WTC11 (cell line): ENCODE data around the gene CEP78. TPM values are rescaled to one million over a fixed set of nuclear protein-coding genes. Genes with fewer than 3 reads are reported as not detected.

Source experiments
- AFF4 ChIP-seq: sonication (generic); formaldehyde crosslinking; IDR thresholded peaks from 2 replicates; pipeline ENCODE4 v1.8.1; 2023; ENCODE audit warnings: mild to moderate bottlenecking, missing genetic modification reagents, borderline replicate concordance
- CREM ChIP-seq: sonication (generic); formaldehyde crosslinking; IDR thresholded peaks from 2 replicates; pipeline ENCODE4 v1.8.1; 2022; ENCODE audit warnings: mild to moderate bottlenecking, missing genetic modification reagents, moderate library complexity
- ELF4 ChIP-seq: sonication (generic); formaldehyde crosslinking; IDR thresholded peaks from 2 replicates; pipeline ENCODE4 v1.8.1; 2022; ENCODE audit warnings: low read depth, mild to moderate bottlenecking, moderate library complexity, missing genetic modification reagents
- GRHL2 ChIP-seq: fragments of 250-450 bp; sonication (Bioruptor Pico); IDR thresholded peaks from 2 replicates; pipeline ENCODE4 v1.8.0; 2022; ENCODE audit warnings: mild to moderate bottlenecking, moderate library complexity; ENCODE audit not compliant: insufficient replicate concordance, severe bottlenecking
- GTF2I ChIP-seq: fragments of 250-450 bp; sonication (Bioruptor Pico); conservative IDR thresholded peaks from 2 replicates; pipeline ENCODE4 v1.4.0; 2021; ENCODE audit warnings: mild to moderate bottlenecking
- JAZF1 ChIP-seq: fragments of 250-450 bp; sonication (Bioruptor Pico); IDR thresholded peaks from 2 replicates; pipeline ENCODE4 v1.9.0; 2021; ENCODE audit warnings: moderate library complexity, mild to moderate bottlenecking, inconsistent platforms
- KAT7 ChIP-seq: sonication (generic); formaldehyde crosslinking; IDR thresholded peaks from 2 replicates; pipeline ENCODE4 v1.8.1; 2023; ENCODE audit warnings: missing genetic modification reagents, mild to moderate bottlenecking, borderline replicate concordance
- NFATC4 ChIP-seq: fragments of 250-450 bp; sonication (Bioruptor Pico); IDR thresholded peaks from 2 replicates; pipeline ENCODE4 v1.9.0; 2021; ENCODE audit warnings: mild to moderate bottlenecking
- NFYB ChIP-seq: sonication (generic); formaldehyde crosslinking; conservative IDR thresholded peaks from 2 replicates; pipeline ENCODE4 v1.8.0; 2022; ENCODE audit warnings: low read depth, missing genetic modification reagents
- NR2C2 ChIP-seq: sonication (generic); formaldehyde crosslinking; IDR thresholded peaks from 2 replicates; pipeline ENCODE4 v1.8.0; 2022; ENCODE audit warnings: mild to moderate bottlenecking, missing genetic modification reagents
- NR3C1 ChIP-seq: sonication (generic); formaldehyde crosslinking; conservative IDR thresholded peaks from 2 replicates; pipeline ENCODE4 v1.8.1; 2023; ENCODE audit warnings: low read depth, mild to moderate bottlenecking, missing genetic modification reagents
- PRDM15 ChIP-seq: sonication (generic); formaldehyde crosslinking; IDR thresholded peaks from 2 replicates; pipeline ENCODE4 v1.8.0; 2022; ENCODE audit warnings: missing genetic modification reagents
- PREB ChIP-seq: sonication (generic); formaldehyde crosslinking; IDR thresholded peaks from 2 replicates; pipeline ENCODE4 v1.8.1; 2022; ENCODE audit warnings: mild to moderate bottlenecking, missing genetic modification reagents, moderate library complexity, borderline replicate concordance
- TEAD1 ChIP-seq: sonication (generic); formaldehyde crosslinking; IDR thresholded peaks from 2 replicates; pipeline ENCODE4 v1.8.0; 2022; ENCODE audit warnings: mild to moderate bottlenecking, missing genetic modification reagents
- TEAD4 ChIP-seq: sonication (generic); formaldehyde crosslinking; IDR thresholded peaks from 2 replicates; pipeline ENCODE4 v1.8.0; 2022; ENCODE audit warnings: mild to moderate bottlenecking, missing genetic modification reagents
- TP53 ChIP-seq: sonication (generic); formaldehyde crosslinking; IDR thresholded peaks from 2 replicates; pipeline ENCODE4 v1.8.1; 2023; ENCODE audit warnings: mild to moderate bottlenecking, missing genetic modification reagents
- ZBTB43 ChIP-seq: sonication (generic); formaldehyde crosslinking; IDR thresholded peaks from 2 replicates; pipeline ENCODE4 v1.8.1; 2023; ENCODE audit warnings: mild to moderate bottlenecking, missing genetic modification reagents
- ZNF121 ChIP-seq: sonication (generic); formaldehyde crosslinking; IDR thresholded peaks from 2 replicates; pipeline ENCODE4 v1.8.0; 2023; ENCODE audit warnings: missing genetic modification reagents
- ZNF219 ChIP-seq: sonication (generic); formaldehyde crosslinking; IDR thresholded peaks from 2 replicates; pipeline ENCODE4 v1.8.0; 2023; ENCODE audit warnings: missing genetic modification reagents, mild to moderate bottlenecking, borderline replicate concordance
- ZNF232 ChIP-seq: sonication (generic); formaldehyde crosslinking; IDR thresholded peaks from 2 replicates; pipeline ENCODE4 v1.8.0; 2022; ENCODE audit warnings: mild to moderate bottlenecking, missing genetic modification reagents
- ZNF425 ChIP-seq: fragments of 250-450 bp; sonication (Bioruptor Pico); conservative IDR thresholded peaks from 2 replicates; pipeline ENCODE4 v1.9.0; 2021; ENCODE audit warnings: mild to moderate bottlenecking
- ZNF512 ChIP-seq: sonication (generic); formaldehyde crosslinking; IDR thresholded peaks from 2 replicates; pipeline ENCODE4 v1.8.1; 2022; ENCODE audit warnings: missing genetic modification reagents, borderline replicate concordance
- ZSCAN18 ChIP-seq: fragments of 250-450 bp; sonication (Bioruptor Pico); IDR thresholded peaks from 2 replicates; pipeline ENCODE4 v2.1.2; 2022; ENCODE audit warnings: mild to moderate bottlenecking, moderate library complexity
- total RNA-seq: library from RNA; stranded (reverse); gene quantifications from 3 replicates; pipeline ENCODE4 v1.2.3, GENCODE V29; 2021

CEP78 gene
- total RNA-seq, 1 experiment from 2014 or later: 42.0 TPM

GRCh38 chr9:78296893-78297671 is 61.2 kb downstream of the CEP78 start, which contains the start of gene PSAT1 (continued):
- TF ChIP-seq PRDM15 (CRISPR knock-in tag) (peak; percentile 36), ZSCAN18 (CRISPR knock-in tag) (no peak), NFATC4 (CRISPR knock-in tag) (peak; percentile 22; the same call in 1 of the 2 replicates), NFYB (CRISPR knock-in tag) (peak; percentile 93), TEAD4 (CRISPR knock-in tag) (no peak), TEAD1 (CRISPR knock-in tag) (no peak), ZBTB43 (CRISPR knock-in tag) (peak; percentile 55; the same call in 1 of the 2 replicates), GTF2I (no peak), ZNF121 (0 out of 2 replicates have a peak, but pooled peaks have one; percentile 18), ZNF512 (CRISPR knock-in tag) (no peak), ZNF219 (CRISPR knock-in tag) (no peak), TP53 (CRISPR knock-in tag) (peak; percentile 65; the same call in 1 of the 2 replicates), JAZF1 (CRISPR knock-in tag) (no peak), ZNF232 (CRISPR knock-in tag) (peak; percentile 95), AFF4 (CRISPR knock-in tag) (no peak), KAT7 (peak; percentile 11), PREB (CRISPR knock-in tag) (0 out of 2 replicates have a peak, but pooled peaks have one; percentile 30), CREM (CRISPR knock-in tag) (peak; percentile 66; the same call in 1 of the 2 replicates), ELF4 (CRISPR knock-in tag) (no peak), NR2C2 (CRISPR knock-in tag) (no peak), ZNF425 (CRISPR knock-in tag) (no peak), GRHL2 (CRISPR knock-in tag) (no peak), NR3C1 (CRISPR knock-in tag) (no peak)
